NCI-H2196 (cell line): ENCODE results near the gene CEP290.
"Not testable (repeated sequence)": the region's sequence is repeated elsewhere in the genome, so short reads cannot be mapped to it uniquely, and the experiment has no call there.

Source experiments
- DNase-seq: peaks from one replicate; lab custom pipeline; 2025; ENCODE audit not compliant: unreplicated experiment; lab: John Stamatoyannopoulos, UW

The CEP290 gene

DNA sequence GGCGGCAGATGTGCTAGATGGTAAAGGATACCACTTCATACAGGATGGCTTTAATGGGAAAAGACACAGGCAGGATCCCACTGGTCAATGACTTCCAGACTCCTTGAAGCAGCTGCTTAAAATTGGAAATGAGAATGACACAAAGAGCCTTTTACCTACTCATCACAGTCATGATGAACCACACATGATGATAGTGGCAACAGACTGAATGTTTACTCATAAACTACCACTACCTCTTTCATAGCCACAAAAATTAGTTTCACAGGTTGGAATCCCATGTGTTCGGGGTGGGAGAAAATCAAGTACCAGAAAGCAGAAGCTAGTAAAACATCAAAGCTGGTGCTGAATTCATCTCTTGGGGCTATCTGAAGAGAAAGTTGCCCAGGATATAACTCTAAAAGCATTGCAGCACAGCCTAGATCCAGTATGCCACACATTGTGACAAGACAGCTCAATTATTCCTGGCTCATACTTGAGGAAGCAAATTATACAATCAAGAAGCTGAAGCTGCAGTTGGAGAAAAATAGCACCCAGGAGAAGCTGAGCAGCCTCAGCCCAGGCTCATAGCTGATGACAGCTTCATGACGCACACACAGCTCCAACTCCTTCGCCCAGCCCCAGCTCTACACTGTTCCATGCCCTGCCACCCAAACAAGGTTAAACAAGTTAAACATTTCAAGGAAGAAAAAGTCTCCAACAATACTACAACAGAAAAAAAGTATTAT, 83.7 kb downstream of the CEP290 start:
- DNase-seq = no peak

DNA sequence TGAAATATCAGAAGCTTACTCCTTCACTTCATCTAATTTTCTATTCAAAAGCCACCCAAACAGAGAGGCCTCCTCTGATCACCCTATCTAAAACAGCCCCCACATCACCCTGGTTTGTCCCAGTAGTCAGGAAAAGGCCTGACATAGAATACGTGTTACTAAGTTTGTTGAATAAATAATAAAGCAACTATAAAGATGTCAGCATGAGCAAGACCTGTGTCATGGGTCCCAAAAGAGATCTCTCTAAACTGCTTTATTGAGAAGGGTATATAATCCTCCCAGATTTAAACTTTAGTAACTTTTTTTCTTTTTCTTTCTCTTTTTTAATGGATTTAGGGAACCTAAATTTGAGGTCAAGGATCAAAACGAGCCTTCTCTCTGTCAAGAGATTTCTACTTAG, 85.3 kb downstream of the CEP290 start:
- DNase-seq = no peak

DNA sequence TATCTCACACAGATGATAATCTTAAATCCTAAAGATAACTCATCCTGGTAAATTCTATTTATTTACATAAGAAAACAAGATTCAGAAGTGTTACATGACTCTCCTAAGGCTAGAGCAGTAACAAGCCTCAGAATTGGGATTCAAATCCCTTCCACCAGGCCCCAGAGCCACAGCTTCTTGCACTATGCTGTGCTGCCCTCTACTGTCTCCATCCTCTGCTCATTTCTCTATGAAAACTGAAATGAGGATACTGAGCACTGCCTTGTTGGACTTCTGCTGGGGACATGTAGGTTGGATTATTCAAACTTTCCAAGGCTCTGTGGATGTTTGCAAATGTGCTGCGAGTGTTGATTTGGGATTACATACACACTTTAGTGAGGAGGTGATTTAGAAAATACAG, 89.2 kb downstream of the CEP290 start:
- DNase-seq = peak; percentile 39

DNA sequence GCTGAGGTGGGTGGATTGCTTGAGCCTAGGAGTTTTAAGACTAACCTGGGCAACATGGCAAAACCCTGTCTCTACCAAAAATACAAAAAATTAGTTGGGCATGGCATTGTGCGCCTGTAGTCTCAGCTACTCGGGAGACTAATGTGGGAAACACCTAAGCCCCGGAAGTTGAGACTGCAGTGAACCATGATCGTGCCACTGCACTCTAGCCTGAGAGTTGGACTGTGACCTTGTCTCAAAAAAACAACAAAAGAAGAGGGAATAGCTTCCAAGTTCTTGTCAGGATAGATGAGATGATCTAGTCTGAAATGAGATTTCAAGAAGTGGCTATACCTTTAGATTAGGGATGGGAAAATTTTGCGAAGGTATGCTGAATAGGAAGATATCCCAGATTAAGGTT, 97.9 kb downstream of the CEP290 start:
- no peak for DNase-seq

DNA sequence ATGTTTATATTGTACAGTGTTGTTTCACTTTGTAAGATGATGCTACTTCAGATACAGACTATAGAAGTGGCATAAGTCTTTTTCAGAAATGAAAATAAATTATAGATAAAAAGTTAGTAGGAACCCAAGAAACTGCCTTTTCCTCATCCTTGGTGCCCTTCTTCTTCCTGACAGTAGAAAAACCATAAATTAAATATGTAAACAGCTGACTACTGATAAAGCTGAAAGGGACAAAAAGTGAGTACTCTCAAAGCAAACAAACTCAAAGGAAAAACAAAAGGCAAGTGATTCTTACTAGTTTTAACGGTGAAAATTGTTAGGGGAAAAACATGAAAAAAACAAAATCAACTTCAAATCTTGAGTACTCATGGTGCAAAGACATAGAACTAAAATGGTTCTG, 104.1 kb downstream of the CEP290 start:
- no peak for DNase-seq

DNA sequence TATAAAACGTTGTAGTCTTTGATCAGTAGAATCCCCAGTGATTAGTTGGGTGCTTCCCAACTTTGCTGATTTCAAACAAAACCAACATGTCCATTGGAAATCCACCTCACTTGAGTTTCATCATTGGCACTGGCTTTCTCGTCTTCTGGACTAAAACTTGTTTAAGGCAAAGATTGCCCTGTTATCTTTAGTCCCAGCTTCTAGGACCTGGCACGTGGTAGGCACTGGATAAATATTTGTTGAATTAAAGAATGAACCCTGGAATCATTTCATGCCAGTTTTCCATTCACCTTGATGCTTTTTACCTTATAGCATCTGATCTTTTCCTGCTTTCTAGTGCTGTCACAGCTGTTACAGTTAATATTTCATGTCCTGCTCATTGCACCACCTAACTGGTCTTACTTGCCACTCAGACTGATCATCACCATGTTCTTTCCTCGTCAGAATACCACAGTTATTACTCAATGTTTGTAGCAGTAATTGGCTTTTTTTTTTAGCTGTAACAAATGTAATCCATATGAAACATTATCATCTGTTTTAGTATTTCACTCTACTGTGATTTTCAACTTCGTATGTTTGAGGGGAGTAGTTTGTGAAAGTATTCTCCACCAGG, 105.4 kb downstream of the CEP290 start:
- no peak for DNase-seq

DNA sequence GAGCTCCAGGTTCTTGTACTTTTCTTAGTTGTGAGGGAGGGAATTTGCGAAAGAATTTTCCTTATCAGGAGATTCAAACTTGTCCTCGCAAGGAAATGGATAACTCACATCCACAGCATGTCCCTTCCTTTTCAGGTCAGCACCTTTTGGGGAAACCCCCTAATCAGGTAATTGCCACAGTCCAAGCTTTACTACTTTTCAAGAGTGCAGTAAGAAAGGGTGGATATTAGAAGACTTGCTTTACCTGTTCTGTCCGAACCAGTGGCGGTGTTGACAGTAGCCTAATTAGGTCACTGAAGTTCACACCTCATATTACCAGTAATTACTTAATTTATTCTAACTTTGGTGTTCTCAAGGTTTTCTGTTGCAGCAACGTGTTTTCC, 106.0 kb downstream of the CEP290 start:
- DNase-seq = no peak

DNA sequence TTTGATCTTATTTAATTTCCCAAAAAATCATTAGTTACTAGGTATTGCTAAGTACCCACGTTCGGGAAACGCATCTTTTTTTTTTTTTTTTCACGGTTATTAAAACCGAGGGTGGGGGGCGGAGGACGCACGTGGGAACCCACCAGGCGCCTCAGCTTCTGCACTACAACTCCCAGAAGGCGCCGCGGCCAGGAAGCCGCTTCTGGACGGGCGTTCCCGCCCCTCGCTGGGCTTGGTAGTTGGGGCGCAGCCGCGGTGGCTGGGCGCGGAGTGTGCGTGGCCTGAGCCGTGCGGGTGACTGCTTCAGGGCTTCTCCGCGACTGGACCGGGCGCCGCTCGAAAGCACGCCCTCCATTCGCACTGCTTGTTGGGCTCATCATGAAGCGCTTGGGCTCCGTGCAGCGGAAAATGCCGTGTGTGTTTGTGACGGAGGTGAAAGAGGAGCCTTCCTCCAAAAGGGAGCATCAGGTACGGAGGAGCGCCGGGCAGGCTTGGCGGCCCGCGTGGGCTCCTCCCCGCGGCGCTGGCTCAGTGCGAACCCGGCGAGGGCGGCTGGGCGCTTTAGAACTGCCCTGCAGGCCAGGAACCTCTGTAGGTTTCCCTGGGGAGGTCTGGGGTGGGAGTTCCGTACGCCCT, 106.5 kb downstream of the CEP290 start:
- peak; percentile 89 for DNase-seq

DNA sequence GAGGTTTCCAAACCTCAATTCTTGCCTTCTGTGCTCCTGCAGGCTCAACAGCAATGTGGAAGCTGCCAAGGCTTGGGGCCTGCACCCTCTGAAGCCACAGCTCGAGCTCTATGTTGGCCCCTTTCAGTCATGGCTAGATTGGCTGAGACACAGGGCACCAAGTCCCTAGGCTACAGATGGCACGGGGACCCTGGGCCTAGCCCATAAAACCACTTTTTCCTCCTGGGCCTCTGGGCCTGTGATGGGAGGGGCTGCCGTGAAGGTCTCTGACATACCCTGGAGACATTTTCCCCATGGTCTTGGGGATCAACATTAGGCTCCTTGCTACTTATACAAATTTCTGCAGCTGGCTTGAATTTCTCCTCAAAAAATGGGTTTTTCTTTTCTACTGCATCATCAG, 110.7 kb downstream of the CEP290 start:
- DNase-seq = not testable (repeated sequence)

DNA sequence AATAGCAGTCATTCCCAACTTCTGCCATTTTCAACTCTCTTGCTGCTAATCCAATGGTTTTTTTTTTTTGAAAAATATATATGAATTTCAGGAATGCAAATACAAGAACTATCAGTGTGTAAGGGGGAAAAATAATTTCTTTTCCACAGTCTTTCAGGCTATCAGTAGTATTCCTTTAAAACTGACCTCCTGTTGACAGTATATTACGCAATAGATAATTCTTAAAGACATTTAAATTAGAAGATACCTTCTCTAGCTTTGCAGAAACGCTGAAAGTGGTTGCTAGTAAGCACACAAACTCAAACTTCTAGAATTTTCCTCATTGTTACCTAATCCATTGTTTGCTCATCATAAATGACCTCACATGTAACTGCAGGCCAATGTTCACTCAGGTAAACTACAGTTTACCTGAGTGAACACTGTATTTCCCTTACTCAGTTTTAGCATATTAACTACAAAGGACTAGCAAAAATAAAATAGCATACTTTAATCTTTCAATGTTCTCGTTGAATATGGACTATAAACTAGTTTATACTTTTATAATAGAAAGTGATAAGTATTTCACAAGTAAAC, 112.7 kb downstream of the CEP290 start, which contains the start of gene C12orf50:
C12orf50 (minus strand) TSS at position 309 of the 573 bp plus-strand sequence. CDS start 2,439 bp downstream, outside the sequence.
- no peak for DNase-seq

DNA sequence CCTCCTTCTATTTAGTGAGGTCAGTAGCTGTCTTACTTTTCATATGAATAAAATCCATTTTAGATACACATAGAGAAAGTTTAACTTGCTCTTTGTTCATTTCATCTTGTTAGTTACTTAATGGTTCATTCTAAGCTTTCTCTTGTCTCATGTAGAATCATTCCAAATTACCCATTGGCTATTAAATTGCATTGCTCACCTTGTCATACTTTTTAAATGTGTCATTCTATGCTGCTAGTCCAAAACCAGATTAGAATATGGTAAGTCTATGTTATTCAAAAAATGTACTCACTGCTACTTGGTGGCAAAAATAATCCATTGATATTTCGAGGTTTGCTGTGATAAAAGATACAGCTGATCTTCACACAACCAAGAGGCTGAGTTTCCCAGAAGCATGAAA, 115.7 kb downstream of the CEP290 start:
- DNase-seq = no peak

DNA sequence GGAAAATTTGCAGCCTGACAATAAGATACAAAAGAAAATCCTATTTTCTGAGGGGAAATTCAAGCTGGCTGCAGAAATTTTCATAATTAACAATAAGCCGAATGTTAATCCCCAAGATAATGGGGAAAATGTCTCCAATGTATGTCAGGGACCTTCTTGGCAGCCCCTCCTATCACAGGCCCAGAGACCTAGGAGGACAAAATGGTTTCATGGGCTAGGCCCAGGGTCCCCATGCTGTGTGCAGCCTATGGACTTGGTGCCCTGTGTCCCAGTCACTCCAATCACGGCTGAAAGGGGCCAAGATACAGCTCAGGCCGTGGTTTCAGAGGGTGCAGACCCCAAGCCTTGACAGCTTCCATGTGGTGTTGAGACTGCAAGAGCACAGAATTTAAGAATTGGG, 123.9 kb downstream of the CEP290 start:
- DNase-seq = no peak

DNA sequence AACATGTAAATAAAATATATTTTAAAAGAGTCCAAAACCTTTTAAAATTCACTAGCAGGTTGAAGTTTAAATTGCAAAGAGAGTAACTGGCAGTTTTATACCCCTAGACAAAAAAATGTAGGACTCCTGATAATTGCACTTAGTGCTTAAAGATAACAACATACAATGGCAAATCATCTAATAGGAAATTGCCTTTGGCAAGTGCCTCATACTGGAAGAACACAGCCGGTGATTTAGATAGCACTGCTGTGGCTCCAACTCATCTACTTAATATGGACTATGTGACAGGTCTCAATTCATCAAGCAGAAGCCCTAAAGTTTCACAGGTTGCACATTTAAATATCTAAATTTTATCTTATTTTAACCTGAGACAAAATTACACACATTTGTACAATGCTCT, 126.1 kb downstream of the CEP290 start:
- no peak for DNase-seq

DNA sequence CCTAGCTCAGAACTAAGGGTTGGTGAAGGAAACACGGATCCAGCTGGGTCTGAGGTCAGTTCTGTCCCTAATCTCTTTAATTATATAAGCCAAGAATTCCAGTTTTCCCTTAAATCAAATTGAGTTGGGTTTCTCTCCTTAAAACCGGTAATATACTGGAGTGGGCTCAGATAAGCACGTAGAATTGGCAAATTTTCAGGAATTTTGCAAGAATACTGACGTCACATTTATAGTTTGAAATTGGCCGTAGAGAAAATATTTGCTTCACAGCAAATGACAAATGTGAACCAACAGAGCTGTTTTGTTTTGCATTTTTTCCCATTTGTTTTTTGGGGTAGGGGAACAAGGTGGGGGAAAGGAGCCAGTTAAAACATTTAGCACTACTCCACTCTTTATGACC, 130.1 kb downstream of the CEP290 start:
- no peak for DNase-seq

DNA sequence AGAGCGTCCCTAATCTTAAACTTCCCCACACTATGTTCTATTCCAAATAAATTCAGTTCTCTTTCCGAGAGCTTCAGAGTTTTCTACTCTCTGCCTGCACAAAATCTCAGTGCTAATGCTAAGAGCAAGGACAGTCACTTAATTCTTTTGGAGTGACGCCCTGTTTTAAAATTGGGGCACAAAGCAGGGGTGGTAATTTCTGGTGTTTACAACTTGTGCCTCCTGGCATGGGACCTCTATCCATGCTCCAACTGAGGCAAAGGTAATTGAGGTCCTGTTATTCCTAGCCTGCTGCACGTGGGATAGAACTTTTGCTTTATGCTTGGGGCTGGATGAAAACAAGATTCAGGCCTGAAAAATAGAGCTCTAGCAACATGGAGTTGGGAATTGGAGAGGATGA, 135.5 kb downstream of the CEP290 start:
- DNase-seq = no peak

DNA sequence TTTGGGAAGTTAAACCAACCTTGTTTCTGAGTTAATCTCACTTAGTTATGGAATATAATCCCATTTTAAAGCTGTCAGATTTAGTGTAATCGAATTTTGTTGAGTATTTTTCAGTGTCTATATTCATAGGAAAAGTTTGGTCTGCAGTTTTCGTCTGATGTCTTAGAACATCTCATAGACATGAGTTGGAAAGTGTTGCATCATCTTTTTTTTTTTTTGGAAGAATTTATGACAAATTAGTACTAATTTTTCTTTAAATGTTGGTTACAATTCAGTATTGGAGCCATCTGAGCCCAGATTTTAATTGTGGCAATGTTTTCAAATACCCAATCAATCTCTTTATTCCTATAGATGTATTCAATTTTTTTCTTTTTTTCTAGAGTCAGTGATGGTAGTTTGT, 140.6 kb downstream of the CEP290 start:
- DNase-seq = no peak
